Measurements from ENCODE around the gene TSNAXIP1.

TSNAXIP1 gene

GRCh38 chr16:67841816-67842508, 35.3 kb downstream of the TSNAXIP1 start, which contains the start of gene THAP11:
Gene THAP11 (plus strand): TSS chr16:67842320. CDS start chr16:67842555, 235 bp downstream.
- H3K9me3 ChIP-seq (ENCODE audit: severe bottlenecking), result no peaks in the 10 kb centered on the region
- H3K27me3 ChIP-seq (ENCODE audit: insufficient read depth, low read depth, severe bottlenecking), result no peaks in the 10 kb centered on the region
- H3K4me3 ChIP-seq (ENCODE audit: low read depth, low read length), result peak within 1 kb of the TSS; percentile 84
- TF ChIP-seq, protein P1, sequence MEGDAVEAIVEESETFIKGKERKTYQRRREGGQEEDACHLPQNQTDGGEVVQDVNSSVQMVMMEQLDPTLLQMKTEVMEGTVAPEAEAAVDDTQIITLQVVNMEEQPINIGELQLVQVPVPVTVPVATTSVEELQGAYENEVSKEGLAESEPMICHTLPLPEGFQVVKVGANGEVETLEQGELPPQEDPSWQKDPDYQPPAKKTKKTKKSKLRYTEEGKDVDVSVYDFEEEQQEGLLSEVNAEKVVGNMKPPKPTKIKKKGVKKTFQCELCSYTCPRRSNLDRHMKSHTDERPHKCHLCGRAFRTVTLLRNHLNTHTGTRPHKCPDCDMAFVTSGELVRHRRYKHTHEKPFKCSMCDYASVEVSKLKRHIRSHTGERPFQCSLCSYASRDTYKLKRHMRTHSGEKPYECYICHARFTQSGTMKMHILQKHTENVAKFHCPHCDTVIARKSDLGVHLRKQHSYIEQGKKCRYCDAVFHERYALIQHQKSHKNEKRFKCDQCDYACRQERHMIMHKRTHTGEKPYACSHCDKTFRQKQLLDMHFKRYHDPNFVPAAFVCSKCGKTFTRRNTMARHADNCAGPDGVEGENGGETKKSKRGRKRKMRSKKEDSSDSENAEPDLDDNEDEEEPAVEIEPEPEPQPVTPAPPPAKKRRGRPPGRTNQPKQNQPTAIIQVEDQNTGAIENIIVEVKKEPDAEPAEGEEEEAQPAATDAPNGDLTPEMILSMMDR (IDR thresholded peaks at IDR 0.05; ENCODE audit: low read depth, low read length), result peak; percentile 91
- peak within 1 kb of the TSS; percentile 99 for H3K27ac ChIP-seq
- DNase-seq, result peak; percentile 95
- peaks cover 19% of the 10 kb centered on the region for H3K36me3 ChIP-seq

GRCh38 chr16:67842509-67843342, 36.0 kb downstream of the TSNAXIP1 start:
- TF ChIP-seq, protein P1 (IDR thresholded peaks at IDR 0.05; ENCODE audit: low read depth, low read length), result peak; percentile 53
- Histone ChIP-seq H3K27me3 (ENCODE audit: insufficient read depth, low read depth, severe bottlenecking) (no peaks in the 10 kb centered on the region), H3K4me3 (ENCODE audit: low read depth, low read length) (peak overlapping the region; percentile 84), H3K9me3 (ENCODE audit: severe bottlenecking) (no peaks in the 10 kb centered on the region), H3K27ac (peak overlapping the region; percentile 99), H3K36me3 (peaks cover 24% of the 10 kb centered on the region)
- peak; percentile 54 for DNase-seq

DNA sequence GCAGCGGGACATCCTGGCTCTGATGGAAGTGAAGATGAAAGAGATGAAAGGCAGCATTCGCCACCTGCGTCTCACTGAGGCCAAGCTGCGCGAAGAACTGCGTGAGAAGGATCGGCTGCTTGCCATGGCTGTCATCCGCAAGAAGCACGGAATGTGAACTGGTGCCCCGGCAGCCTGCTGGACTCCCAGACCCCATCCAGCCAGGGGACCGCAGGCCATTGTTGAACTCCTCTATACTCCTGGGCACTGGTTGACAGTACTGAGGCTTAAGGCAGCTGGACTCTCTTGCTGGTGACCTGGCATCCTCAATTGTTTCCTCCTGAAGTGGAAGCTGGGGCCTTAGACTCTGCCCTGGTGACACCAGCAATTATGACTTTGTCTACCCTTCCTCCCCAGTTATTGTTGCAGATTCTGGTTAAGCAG, 36.7 kb downstream of the TSNAXIP1 start:
- Histone ChIP-seq H3K9me3 (ENCODE audit: severe bottlenecking) (no peaks in the 10 kb centered on the region), H3K27ac (no peak overlapping the region), H3K36me3 (peaks cover 28% of the 10 kb centered on the region), H3K4me3 (ENCODE audit: low read depth, low read length) (peak overlapping the region; percentile 84), H3K27me3 (ENCODE audit: insufficient read depth, low read depth, severe bottlenecking) (no peaks in the 10 kb centered on the region)
- TF ChIP-seq, protein P1 (IDR thresholded peaks at IDR 0.05; ENCODE audit: low read depth, low read length), result no peak; the same call in 1 of the 2 replicates
- DNase-seq, result no peak

- no peak for DNase-seq
- Histone ChIP-seq H3K9me3 (ENCODE audit: severe bottlenecking) (no peaks in the 10 kb centered on the region), H3K4me3 (ENCODE audit: low read depth, low read length) (no peak overlapping the region), H3K36me3 (peaks cover 35% of the 10 kb centered on the region), H3K27me3 (ENCODE audit: insufficient read depth, low read depth, severe bottlenecking) (no peaks in the 10 kb centered on the region), H3K27ac (no peak overlapping the region)
- TF ChIP-seq, protein P1 (IDR thresholded peaks at IDR 0.05; ENCODE audit: low read depth, low read length), result no peak
Observed at GRCh38 chr16:67844497-67844896, 37.8 kb downstream of the TSNAXIP1 start.

DNA sequence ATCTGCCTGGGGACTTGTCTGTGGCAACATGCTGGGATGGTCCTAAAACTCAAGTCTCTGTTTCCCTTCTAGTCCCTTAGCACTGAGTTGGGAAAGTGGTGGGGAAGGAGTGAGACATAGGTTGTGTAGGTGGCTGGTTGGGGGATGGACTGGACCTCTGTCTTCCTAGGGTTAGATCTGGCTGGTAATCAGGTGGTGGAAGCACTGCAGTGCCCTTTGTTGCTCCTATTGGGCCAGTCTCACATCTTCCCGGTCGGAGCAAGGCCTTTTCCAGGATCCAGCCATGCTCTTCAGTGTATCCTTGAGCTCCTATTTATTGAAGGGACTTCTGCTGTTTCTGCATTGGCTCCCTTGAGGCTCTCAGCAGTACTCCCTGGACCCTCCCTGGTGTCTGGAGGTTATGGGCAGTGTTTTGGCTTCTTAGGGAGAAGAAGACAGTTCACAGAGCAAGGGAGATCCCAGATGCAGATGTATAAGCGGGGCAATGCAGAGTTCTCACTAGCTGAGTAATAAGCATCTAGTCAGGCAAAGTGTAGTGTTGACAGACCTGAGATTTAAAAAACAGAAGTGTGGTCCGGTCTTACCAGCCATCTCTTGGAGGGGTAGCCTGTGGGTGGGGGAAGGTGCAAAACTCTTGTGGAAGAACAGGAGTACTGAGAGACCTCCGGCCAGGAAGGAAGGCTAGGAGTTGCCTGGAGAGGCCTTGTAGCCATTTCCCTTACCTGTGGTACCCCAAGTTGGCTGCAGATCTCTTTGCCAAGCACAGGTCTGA, 38.8 kb downstream of the TSNAXIP1 start:
- peaks cover 43% of the 10 kb centered on the region for H3K36me3 ChIP-seq
- H3K27me3 ChIP-seq (ENCODE audit: insufficient read depth, low read depth, severe bottlenecking), result no peaks in the 10 kb centered on the region
- DNase-seq, result no peak
- no peaks in the 10 kb centered on the region for H3K9me3 ChIP-seq (ENCODE audit: severe bottlenecking)
- H3K27ac ChIP-seq, result peak overlapping the region; percentile 89
- TF ChIP-seq, protein P1 (IDR thresholded peaks at IDR 0.05; ENCODE audit: low read depth, low read length), result no peak
- H3K4me3 ChIP-seq (ENCODE audit: low read depth, low read length), result peak overlapping the region; percentile 90

Measured in WERI-Rb-1 (cell line).